ENCODE data around the gene FOXK1.

The FOXK1 gene

DNA sequence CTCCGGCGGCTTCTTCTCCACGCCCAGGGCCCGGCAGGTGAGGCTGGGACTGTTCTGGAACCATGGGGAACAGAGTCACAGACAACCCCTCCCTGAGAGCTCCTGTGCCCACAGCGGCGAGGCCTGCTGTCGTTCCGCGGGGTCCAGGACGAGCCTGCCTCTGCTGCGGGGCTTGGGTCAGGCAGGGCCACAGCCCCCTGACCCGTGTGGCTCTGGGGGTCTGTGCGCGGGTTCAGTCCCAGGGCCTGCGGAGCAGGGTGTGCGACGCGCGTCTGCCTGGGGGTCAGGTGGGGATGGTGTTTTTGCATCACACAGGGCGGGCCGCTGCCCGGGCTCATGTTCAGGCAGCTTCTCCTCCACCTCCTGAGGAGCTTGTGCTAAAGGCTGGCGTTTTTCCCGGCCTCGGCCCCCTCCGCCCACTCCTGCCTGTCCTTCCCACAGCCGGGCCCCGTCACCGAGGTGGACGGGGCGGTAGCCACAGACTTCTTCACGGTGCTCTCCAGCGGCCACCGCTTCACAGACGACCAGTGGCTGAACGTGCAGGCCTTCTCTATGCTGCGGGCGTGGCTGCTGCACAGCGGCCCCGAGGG is 101.8 kb downstream of the FOXK1 start:
- Histone ChIP-seq H3K27ac (ENCODE audit: insufficient read depth, low read depth, low read length, poor library complexity, severe bottlenecking) (no peak overlapping the region), H3K36me3 (ENCODE audit: control insufficient read depth, insufficient read depth, low read length) (peaks cover 12% of the 10 kb centered on the region), H3K27me3 (ENCODE audit: control insufficient read depth, insufficient read depth, low read length, poor library complexity, severe bottlenecking) (no peaks in the 10 kb centered on the region), H3K4me1 (ENCODE audit: control insufficient read depth, insufficient read depth, low read length) (no peaks in the 10 kb centered on the region), H3K9me3 (ENCODE audit: control insufficient read depth, low read length) (no peaks in the 10 kb centered on the region), H3K4me3 (ENCODE audit: insufficient read depth, low read depth, low read length) (no peak overlapping the region)
- 94% methylated on average over 40 of the region's 40 CpGs for WGBS, 2 experiments

DNA sequence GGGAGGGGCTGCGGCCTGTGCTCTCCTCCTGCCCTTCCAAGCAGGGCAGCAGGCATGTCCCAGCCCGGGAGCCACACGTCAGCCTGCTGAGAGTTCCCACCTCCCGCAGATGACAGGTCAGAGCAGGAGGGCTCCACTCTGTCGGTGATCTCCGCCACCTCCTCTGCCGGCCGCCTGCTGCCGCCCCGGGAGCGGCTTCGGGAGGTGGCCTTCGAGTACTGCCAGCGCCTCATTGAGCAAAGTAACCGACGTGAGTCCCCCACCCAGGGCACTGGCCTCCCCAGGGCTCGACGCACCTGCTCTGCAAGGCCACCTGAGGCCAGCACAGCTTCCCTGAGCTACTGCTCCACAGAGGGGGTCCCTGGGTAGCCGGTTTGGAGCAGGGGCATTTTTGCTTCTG is 102.7 kb downstream of the FOXK1 start:
- H3K36me3 ChIP-seq (ENCODE audit: control insufficient read depth, insufficient read depth, low read length), result peaks cover 12% of the 10 kb centered on the region
- no peak overlapping the region for H3K4me3 ChIP-seq (ENCODE audit: insufficient read depth, low read depth, low read length)
- WGBS, 2 experiments, result 94 to 95% methylated on average over 19 of the region's 19 CpGs

DNA sequence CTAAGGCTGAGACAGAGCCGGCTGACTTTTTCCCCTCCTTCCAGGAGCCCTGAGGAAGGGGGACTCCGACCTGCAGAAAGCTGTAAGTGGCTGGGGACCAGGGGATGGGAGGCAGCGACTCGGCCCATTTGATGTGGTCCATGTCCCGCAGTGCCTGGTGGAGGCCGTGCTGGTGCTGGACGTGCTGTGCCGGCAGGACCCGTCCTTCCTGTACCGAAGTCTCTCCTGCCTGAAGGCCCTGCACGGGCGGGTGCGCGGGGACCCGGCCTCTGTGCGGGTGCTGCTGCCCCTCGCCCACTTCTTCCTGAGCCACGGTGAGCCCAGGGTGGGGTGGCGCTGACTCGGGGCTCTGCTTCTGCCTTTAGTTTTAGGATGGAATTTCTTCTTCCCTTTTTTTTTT is 103.3 kb downstream of the FOXK1 start:
- Histone ChIP-seq H3K4me3 (ENCODE audit: insufficient read depth, low read depth, low read length) (no peak overlapping the region), H3K4me1 (ENCODE audit: control insufficient read depth, insufficient read depth, low read length) (no peaks in the 10 kb centered on the region), H3K27me3 (ENCODE audit: control insufficient read depth, insufficient read depth, low read length, poor library complexity, severe bottlenecking) (no peaks in the 10 kb centered on the region), H3K27ac (ENCODE audit: insufficient read depth, low read depth, low read length, poor library complexity, severe bottlenecking) (no peak overlapping the region), H3K36me3 (ENCODE audit: control insufficient read depth, insufficient read depth, low read length) (peaks cover 12% of the 10 kb centered on the region), H3K9me3 (ENCODE audit: control insufficient read depth, low read length) (no peaks in the 10 kb centered on the region)
- whole genome bisulfite sequencing, 2 experiments, result 94 to 97% methylated on average over 20 of the region's 20 CpGs

More for the DNA sequence above, 102.7 kb downstream of the FOXK1 start:
- Histone ChIP-seq H3K27me3 (ENCODE audit: control insufficient read depth, insufficient read depth, low read length, poor library complexity, severe bottlenecking) (no peaks in the 10 kb centered on the region), H3K9me3 (ENCODE audit: control insufficient read depth, low read length) (no peaks in the 10 kb centered on the region), H3K27ac (ENCODE audit: insufficient read depth, low read depth, low read length, poor library complexity, severe bottlenecking) (no peak overlapping the region), H3K4me1 (ENCODE audit: control insufficient read depth, insufficient read depth, low read length) (no peaks in the 10 kb centered on the region)

DNA sequence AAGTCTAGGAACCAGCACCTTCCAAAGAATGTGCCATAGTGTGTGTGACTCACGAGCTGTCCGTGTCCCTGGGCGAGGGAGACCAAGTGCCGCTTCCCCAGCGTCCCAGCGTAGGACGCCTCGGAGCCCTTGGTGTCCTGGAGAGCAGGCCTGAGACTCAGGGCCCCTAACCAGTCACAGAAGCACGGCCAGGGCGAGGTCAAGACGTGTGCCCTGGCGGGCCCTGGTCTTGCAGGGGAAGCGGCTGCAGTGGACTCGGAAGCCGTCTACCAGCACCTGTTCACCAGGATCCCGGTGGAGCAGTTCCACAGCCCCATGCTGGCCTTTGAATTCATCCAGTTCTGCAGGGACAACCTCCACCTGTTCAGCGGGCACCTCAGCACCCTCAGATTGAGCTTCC is 103.9 kb downstream of the FOXK1 start:
- no peak overlapping the region for H3K27ac ChIP-seq (ENCODE audit: insufficient read depth, low read depth, low read length, poor library complexity, severe bottlenecking)
- WGBS, 2 experiments, result 96 to 98% methylated on average over 17 of the region's 17 CpGs
- no peaks in the 10 kb centered on the region for H3K9me3 ChIP-seq (ENCODE audit: control insufficient read depth, low read length)
- H3K4me3 ChIP-seq (ENCODE audit: insufficient read depth, low read depth, low read length), result no peak overlapping the region
- H3K36me3 ChIP-seq (ENCODE audit: control insufficient read depth, insufficient read depth, low read length), result peaks cover 12% of the 10 kb centered on the region
- no peaks in the 10 kb centered on the region for H3K4me1 ChIP-seq (ENCODE audit: control insufficient read depth, insufficient read depth, low read length)
- H3K27me3 ChIP-seq (ENCODE audit: control insufficient read depth, insufficient read depth, low read length, poor library complexity, severe bottlenecking), result no peaks in the 10 kb centered on the region

DNA sequence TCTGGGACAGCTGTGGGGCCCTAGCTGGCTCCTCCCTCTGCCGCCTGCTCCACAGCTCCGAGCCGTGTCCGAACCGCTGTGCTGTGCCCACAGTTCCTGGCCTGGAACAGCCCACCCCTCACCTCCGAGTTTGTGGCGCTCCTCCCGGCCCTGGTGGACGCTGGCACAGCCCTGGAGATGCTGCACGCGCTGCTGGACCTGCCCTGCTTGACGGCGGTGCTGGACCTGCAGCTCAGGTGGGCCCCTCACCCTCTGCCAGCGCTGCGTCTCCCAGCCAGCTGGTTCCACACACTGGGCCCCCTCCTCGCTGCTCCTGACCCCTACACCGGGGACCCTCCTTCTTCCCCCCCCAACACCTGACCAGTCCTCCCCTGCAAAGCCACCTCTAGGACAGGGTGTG is 105.4 kb downstream of the FOXK1 start:
- Histone ChIP-seq H3K27ac (ENCODE audit: insufficient read depth, low read depth, low read length, poor library complexity, severe bottlenecking) (no peak overlapping the region), H3K36me3 (ENCODE audit: control insufficient read depth, insufficient read depth, low read length) (peaks cover 5% of the 10 kb centered on the region), H3K27me3 (ENCODE audit: control insufficient read depth, insufficient read depth, low read length, poor library complexity, severe bottlenecking) (no peaks in the 10 kb centered on the region), H3K4me1 (ENCODE audit: control insufficient read depth, insufficient read depth, low read length) (no peaks in the 10 kb centered on the region), H3K4me3 (ENCODE audit: insufficient read depth, low read depth, low read length) (no peak overlapping the region), H3K9me3 (ENCODE audit: control insufficient read depth, low read length) (no peaks in the 10 kb centered on the region)
- WGBS, 2 experiments, result 95 to 96% methylated on average over 17 of the region's 17 CpGs

DNA sequence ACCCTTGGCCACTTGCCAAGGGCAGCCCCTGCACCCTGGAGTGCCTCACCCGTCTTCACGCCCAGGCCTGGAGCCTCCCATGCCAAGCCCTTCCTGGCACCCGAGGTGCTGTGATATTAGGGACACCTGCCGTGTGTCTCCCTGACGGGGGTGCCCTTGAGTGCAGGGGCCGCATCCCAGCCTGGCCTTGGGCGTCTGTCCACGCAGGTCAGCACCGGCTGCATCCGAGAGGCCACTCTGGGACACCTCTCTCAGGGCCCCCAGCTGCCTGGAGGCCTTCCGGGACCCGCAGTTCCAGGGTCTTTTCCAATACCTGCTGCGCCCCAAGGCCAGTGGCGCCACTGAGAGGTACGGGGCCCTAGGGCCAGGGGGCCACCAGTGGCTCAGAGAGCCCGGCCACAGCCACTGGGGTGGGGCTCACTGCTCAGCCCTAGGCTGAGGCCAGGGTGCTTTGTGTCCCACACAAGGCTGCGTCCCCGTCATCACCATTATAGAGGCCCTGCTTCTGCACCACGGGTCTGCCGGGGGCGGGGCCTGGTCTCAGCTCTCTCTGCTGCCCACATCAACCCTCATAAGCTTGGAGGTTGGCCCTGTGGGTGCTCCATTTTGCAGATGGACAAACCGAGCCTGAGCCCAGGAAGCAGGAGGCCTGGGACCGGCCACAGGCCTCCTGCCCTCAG is 106.0 kb downstream of the FOXK1 start:
- H3K9me3 ChIP-seq (ENCODE audit: control insufficient read depth, low read length), result no peaks in the 10 kb centered on the region
- 93 to 95% methylated on average over 23 of the region's 23 CpGs for WGBS, 2 experiments
- no peak overlapping the region for H3K27ac ChIP-seq (ENCODE audit: insufficient read depth, low read depth, low read length, poor library complexity, severe bottlenecking)
- no peaks in the 10 kb centered on the region for H3K4me1 ChIP-seq (ENCODE audit: control insufficient read depth, insufficient read depth, low read length)
- H3K27me3 ChIP-seq (ENCODE audit: control insufficient read depth, insufficient read depth, low read length, poor library complexity, severe bottlenecking), result no peaks in the 10 kb centered on the region
- H3K36me3 ChIP-seq (ENCODE audit: control insufficient read depth, insufficient read depth, low read length), result peaks cover 5% of the 10 kb centered on the region
- H3K4me3 ChIP-seq (ENCODE audit: insufficient read depth, low read depth, low read length), result no peak overlapping the region

DNA sequence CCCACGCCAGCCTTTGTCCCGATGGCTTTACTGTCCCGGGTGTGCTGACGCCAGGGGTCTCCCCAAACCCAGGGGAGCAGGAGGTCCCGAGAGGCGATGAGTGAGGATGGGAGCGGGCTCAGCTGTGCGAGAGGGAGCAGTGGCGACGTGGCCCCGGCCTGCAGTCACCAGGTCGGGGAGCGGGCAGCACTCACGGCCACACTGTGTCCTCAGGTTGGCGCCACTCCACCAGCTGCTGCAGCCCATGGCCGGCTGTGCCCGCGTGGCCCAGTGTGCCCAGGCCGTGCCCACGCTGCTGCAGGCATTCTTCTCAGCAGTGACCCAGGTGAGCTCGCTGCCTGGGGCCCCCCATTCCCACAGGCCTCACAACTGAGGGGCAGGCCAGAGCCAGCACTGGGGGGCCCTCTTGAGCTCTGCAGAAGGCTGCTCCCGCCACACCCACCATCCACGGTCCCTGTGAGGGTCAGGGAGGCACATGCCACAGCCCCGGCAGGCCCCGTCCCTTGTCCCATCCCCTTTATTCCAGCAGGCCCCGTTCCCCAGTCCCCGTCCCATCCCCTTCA is 106.6 kb downstream of the FOXK1 start:
- H3K4me3 ChIP-seq (ENCODE audit: insufficient read depth, low read depth, low read length), result no peak overlapping the region
- H3K27ac ChIP-seq (ENCODE audit: insufficient read depth, low read depth, low read length, poor library complexity, severe bottlenecking), result no peak overlapping the region
- H3K27me3 ChIP-seq (ENCODE audit: control insufficient read depth, insufficient read depth, low read length, poor library complexity, severe bottlenecking), result no peaks in the 10 kb centered on the region
- no peaks in the 10 kb centered on the region for H3K4me1 ChIP-seq (ENCODE audit: control insufficient read depth, insufficient read depth, low read length)
- H3K36me3 ChIP-seq (ENCODE audit: control insufficient read depth, insufficient read depth, low read length), result peaks cover 5% of the 10 kb centered on the region
- WGBS, 2 experiments, result 95 to 96% methylated on average over 27 of the region's 27 CpGs
- no peaks in the 10 kb centered on the region for H3K9me3 ChIP-seq (ENCODE audit: control insufficient read depth, low read length)

DNA sequence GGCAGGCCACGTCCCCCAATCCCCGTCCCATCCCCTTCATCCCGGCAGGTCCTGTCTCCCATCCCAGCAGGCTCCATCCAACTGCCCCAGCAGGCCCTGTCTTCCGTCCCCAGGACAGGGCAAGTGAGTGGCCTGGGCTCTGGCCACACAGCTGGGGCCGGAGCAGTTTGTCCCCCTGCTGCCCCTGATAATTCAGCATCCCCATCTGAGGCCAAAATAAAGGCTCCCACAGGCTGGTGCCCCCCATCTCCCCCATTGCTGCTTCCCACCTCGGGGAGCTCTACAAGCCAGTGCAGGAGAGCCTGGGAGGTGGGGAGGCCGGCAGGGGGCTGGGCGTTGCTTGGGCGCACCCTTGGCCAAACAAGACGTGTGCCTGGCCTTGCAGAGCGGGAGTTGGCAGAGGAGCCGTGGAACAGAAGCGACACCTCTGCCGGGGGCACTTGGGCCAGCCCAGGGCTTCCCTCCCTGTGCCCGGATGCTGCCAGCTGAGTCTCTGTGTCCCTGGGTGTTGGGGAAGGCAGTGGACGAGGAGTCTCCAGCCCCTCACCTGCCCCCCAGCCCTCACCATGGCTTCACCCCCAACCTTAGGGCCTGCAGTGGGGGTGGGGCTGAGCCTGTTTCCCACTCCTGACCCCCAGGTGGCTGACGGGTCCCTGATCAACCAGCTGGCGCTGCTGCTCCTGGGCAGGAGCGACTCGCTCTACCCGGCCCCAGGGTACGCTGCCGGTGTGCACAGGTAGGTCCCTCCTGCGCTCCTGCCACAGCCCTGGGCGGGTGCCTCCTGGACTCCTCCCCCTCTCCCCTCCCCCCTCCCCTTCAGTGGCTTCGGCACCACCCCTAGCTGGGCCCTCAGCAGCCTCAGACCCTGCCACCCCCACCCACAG is 107.3 kb downstream of the FOXK1 start:
- no peaks in the 10 kb centered on the region for H3K27me3 ChIP-seq (ENCODE audit: control insufficient read depth, insufficient read depth, low read length, poor library complexity, severe bottlenecking)
- H3K9me3 ChIP-seq (ENCODE audit: control insufficient read depth, low read length), result no peaks in the 10 kb centered on the region
- H3K36me3 ChIP-seq (ENCODE audit: control insufficient read depth, insufficient read depth, low read length), result peaks cover 5% of the 10 kb centered on the region
- no peak overlapping the region for H3K27ac ChIP-seq (ENCODE audit: insufficient read depth, low read depth, low read length, poor library complexity, severe bottlenecking)
- H3K4me1 ChIP-seq (ENCODE audit: control insufficient read depth, insufficient read depth, low read length), result no peaks in the 10 kb centered on the region
- WGBS, 2 experiments, result 93 to 94% methylated on average over 25 to 26 of the region's 26 CpGs
- H3K4me3 ChIP-seq (ENCODE audit: insufficient read depth, low read depth, low read length), result no peak overlapping the region

DNA sequence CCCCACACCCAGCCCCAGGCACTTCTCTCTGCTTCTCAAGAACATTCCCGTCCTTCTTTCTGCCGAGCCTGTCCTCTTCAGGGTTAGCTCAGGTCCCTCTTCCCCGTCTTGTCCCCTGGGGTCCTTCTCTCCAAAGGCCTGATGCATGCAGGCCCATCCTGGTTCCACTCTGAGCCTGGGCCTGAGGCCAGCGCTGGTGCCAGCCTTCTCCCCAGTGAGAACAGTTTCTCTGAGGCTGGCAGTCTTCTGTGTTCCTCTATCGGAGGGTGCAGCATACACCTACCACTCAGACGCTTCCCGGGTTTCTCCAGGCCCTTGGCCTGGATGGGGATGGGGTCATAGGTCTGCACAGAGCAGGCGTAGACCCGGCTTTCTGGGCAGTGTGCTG is 108.0 kb downstream of the FOXK1 start:
- Histone ChIP-seq H3K4me3 (ENCODE audit: insufficient read depth, low read depth, low read length) (no peak overlapping the region), H3K36me3 (ENCODE audit: control insufficient read depth, insufficient read depth, low read length) (peaks cover 5% of the 10 kb centered on the region), H3K27ac (ENCODE audit: insufficient read depth, low read depth, low read length, poor library complexity, severe bottlenecking) (no peak overlapping the region), H3K4me1 (ENCODE audit: control insufficient read depth, insufficient read depth, low read length) (no peaks in the 10 kb centered on the region), H3K27me3 (ENCODE audit: control insufficient read depth, insufficient read depth, low read length, poor library complexity, severe bottlenecking) (no peaks in the 10 kb centered on the region), H3K9me3 (ENCODE audit: control insufficient read depth, low read length) (no peaks in the 10 kb centered on the region)
- 92 to 95% methylated on average over 9 of the region's 9 CpGs for WGBS, 2 experiments

DNA sequence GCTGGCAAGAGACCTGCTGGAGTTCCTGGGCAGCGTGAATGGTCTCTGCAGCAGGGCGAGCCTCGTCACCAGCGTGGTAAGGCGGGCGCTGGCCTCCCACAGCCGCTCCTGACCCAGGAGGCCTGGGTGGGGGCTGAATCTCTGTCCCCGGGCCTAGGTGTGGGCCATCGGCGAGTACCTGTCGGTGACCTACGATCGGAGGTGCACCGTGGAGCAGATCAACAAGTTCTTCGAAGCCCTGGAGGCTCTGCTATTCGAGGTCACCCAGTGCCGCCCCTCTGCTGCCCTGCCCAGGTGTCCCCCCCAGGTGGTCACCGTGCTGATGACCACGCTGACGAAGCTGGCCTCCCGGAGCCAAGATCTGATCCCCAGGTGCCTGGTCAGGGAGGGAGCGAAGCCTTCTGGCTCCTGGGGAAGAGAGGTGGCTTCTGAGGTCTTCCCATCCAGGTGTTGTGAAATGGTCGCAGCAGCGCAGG is 108.5 kb downstream of the FOXK1 start:
- WGBS, 2 experiments, result 95 to 96% methylated on average over 24 of the region's 24 CpGs
- H3K27ac ChIP-seq (ENCODE audit: insufficient read depth, low read depth, low read length, poor library complexity, severe bottlenecking), result no peak overlapping the region
- H3K4me3 ChIP-seq (ENCODE audit: insufficient read depth, low read depth, low read length), result no peak overlapping the region
- no peaks in the 10 kb centered on the region for H3K4me1 ChIP-seq (ENCODE audit: control insufficient read depth, insufficient read depth, low read length)
- peaks cover 5% of the 10 kb centered on the region for H3K36me3 ChIP-seq (ENCODE audit: control insufficient read depth, insufficient read depth, low read length)
- H3K9me3 ChIP-seq (ENCODE audit: control insufficient read depth, low read length), result no peaks in the 10 kb centered on the region
- no peaks in the 10 kb centered on the region for H3K27me3 ChIP-seq (ENCODE audit: control insufficient read depth, insufficient read depth, low read length, poor library complexity, severe bottlenecking)

All from ectodermal cell (in vitro differentiated cells).